Activated CD8-positive, alpha-beta T cell treated with anti-CD3 and anti-CD28 coated beads for 36 hours (primary cell): ENCODE data around the gene SEL1L3. TPM values are rescaled to one million over a fixed set of nuclear protein-coding genes. Genes with fewer than 3 reads are reported as not detected.
A peak's percentile ranks its signal among the peaks of the same experiment; 100 is the strongest.
"Not testable (repeated sequence)": the region's sequence is repeated elsewhere in the genome, so short reads cannot be mapped to it uniquely, and the experiment has no call there.

ENCODE experiments used
- ATAC-seq: fragments of 200-7000 bp; cut with Tn5 transposase; one replicate; pipeline ENCODE4 v1.10.0; 2021; ENCODE audit warnings: mild to moderate bottlenecking, moderate library complexity
- CTCF ChIA-PET: fragments of 350-600 bp; sonication (Branson Sonifier 250); formaldehyde crosslinking; loops from one replicate; lab custom pipeline; 2021; ENCODE audit warnings: antibody characterized with exemption; lab: Charles Lee
- POLR2A ChIA-PET: fragments of 350-600 bp; sonication (Branson Sonifier 250); formaldehyde crosslinking; loops from one replicate; lab custom pipeline; 2021; ENCODE audit warnings: antibody characterized with exemption; lab: Charles Lee
- DNase-seq: peaks from one replicate; pipeline ENCODE4 v3.0.0-alpha.2; 2020
- H3K27ac Mint-ChIP-seq: one replicate; pipeline ENCODE4 v1.8.0; 2021; ENCODE audit warnings: mild to moderate bottlenecking, mixed read lengths
- H3K27me3 Mint-ChIP-seq: one replicate; pipeline ENCODE4 v1.8.0; 2021; ENCODE audit warnings: mixed read lengths
- H3K36me3 Mint-ChIP-seq: one replicate; pipeline ENCODE4 v1.8.0; 2021; ENCODE audit warnings: low read depth, mixed read lengths
- H3K4me1 Mint-ChIP-seq: one replicate; pipeline ENCODE4 v1.8.0; 2021; ENCODE audit warnings: low read depth, mixed read lengths
- H3K4me3 Mint-ChIP-seq: one replicate; pipeline ENCODE4 v1.8.0; 2021; ENCODE audit warnings: mild to moderate bottlenecking, moderate library complexity, mixed read lengths
- H3K9me3 Mint-ChIP-seq: one replicate; pipeline ENCODE4 v1.8.0; 2021; ENCODE audit warnings: mixed read lengths
- CTCF ChIP-seq: fragments of 200-600 bp; IDR thresholded peaks from one replicate; pipeline ENCODE4 v1.8.0; 2022; ENCODE audit warnings: antibody characterized with exemption, mild to moderate bottlenecking
- intact Hi-C: fragments of 100-400 bp; cut with micrococcal nuclease; formaldehyde crosslinking; loops from one replicate; pipeline ENCODE4 v1.10.0; 2022
- total RNA-seq, 2 experiments: library from RNA; stranded (reverse); gene quantifications; one replicate each; pipeline ENCODE4 v1.2.3, GENCODE V29; 2021

The SEL1L3 gene
- total RNA-seq, 2 experiments from 2014 or later = 34.8 to 36.9 TPM

GRCh38 chr4:25867781-25868294 lies 5.0 kb upstream of the SEL1L3 start:
- CTCF ChIA-PET = no interaction called here
- TF ChIP-seq CTCF = no peak
- no peaks in the 10 kb centered on the region for H3K36me3 Mint-ChIP-seq
- DNase-seq (no peak), ATAC-seq (no peak)
- H3K27ac Mint-ChIP-seq = no peak overlapping the region
- intact Hi-C loops = no loop called here
- H3K4me3 Mint-ChIP-seq = no peak overlapping the region
- no peaks in the 10 kb centered on the region for H3K9me3 Mint-ChIP-seq
- no peaks in the 10 kb centered on the region for H3K27me3 Mint-ChIP-seq
- POLR2A ChIA-PET = no interaction called here
- H3K4me1 Mint-ChIP-seq = peaks cover 4% of the 10 kb centered on the region

- ATAC-seq, POLR2A ChIA-PET, H3K4me1 Mint-ChIP-seq, H3K4me3 Mint-ChIP-seq, intact Hi-C loops, DNase-seq, H3K36me3 Mint-ChIP-seq, H3K9me3 Mint-ChIP-seq, CTCF ChIA-PET, H3K27ac Mint-ChIP-seq, H3K27me3 Mint-ChIP-seq: not testable (repeated sequence)
These were observed 3.6 kb upstream of the SEL1L3 start for GRCh38 chr4:25866401-25866800.

- intact Hi-C loops = no loop called here
- no peak for TF ChIP-seq CTCF
- no peak for ATAC-seq
- Mint-ChIP-seq H3K4me3 (no peak overlapping the region), H3K36me3 (peaks cover 7% of the 10 kb centered on the region), H3K27ac (no peak overlapping the region), H3K4me1 (peaks cover 15% of the 10 kb centered on the region), H3K27me3 (no peaks in the 10 kb centered on the region), H3K9me3 (no peaks in the 10 kb centered on the region)
- DNase-seq = no peak
- CTCF ChIA-PET = interaction anchor here (1.0 kb wide), 1 partner anchor 13 kb away, joined by 3 read pairs; no protein-coding TSS in a partner anchor
- POLR2A ChIA-PET = no interaction called here
These were observed 2.8 kb upstream of the SEL1L3 start for GRCh38 chr4:25865586-25865985.

GRCh38 chr4:25863831-25864418 lies 1.1 kb upstream of the SEL1L3 start:
- CTCF ChIA-PET = interaction anchor here (1.0 to 2.5 kb wide), 4 partner anchors 10 to 124 kb away, joined by 3 to 8 read pairs (median 3); no protein-coding TSS in a partner anchor
- TF ChIP-seq CTCF = no peak
- Mint-ChIP-seq H3K27ac (peak overlapping the region; percentile 55), H3K4me1 (peaks cover 31% of the 10 kb centered on the region), H3K27me3 (no peaks in the 10 kb centered on the region), H3K36me3 (peaks cover 12% of the 10 kb centered on the region), H3K9me3 (no peaks in the 10 kb centered on the region), H3K4me3 (peak overlapping the region; percentile 66)
- DNase-seq = no peak
- ATAC-seq = no peak
- POLR2A ChIA-PET = interaction anchor here (0.8 kb wide), 1 partner anchor 32 kb away, joined by 4 read pairs; no protein-coding TSS in a partner anchor
- intact Hi-C loops = loop anchor here (5.0 kb wide), 1 partner anchor 48 kb away; the partner anchor contains the start of gene SMIM20

- CTCF ChIA-PET = interaction anchor here (1.1 to 2.5 kb wide), 3 partner anchors 9 to 63 kb away, joined by 3 to 8 read pairs (median 3); no protein-coding TSS in a partner anchor
These were observed 578 bp upstream of the SEL1L3 start for GRCh38 chr4:25863347-25863784.

More at GRCh38 chr4:25863347-25863784, 578 bp upstream of the SEL1L3 start:
- DNase-seq (peak; percentile 29), ATAC-seq (no peak)
- Mint-ChIP-seq H3K9me3 (no peaks in the 10 kb centered on the region), H3K4me3 (peak overlapping the region; percentile 66), H3K27me3 (no peaks in the 10 kb centered on the region), H3K27ac (peak overlapping the region; percentile 55), H3K36me3 (peaks cover 15% of the 10 kb centered on the region), H3K4me1 (peaks cover 33% of the 10 kb centered on the region)
- intact Hi-C loops = loop anchor here (5.0 kb wide), 1 partner anchor 49 kb away; the partner anchor contains the start of gene SMIM20
- POLR2A ChIA-PET = interaction anchor here (0.8 kb wide), 1 partner anchor 33 kb away, joined by 4 read pairs; no protein-coding TSS in a partner anchor
- peak; percentile 47 for TF ChIP-seq CTCF
